Measurements from ENCODE around the gene PARL.

- TF ChIP-seq, protein P1, sequence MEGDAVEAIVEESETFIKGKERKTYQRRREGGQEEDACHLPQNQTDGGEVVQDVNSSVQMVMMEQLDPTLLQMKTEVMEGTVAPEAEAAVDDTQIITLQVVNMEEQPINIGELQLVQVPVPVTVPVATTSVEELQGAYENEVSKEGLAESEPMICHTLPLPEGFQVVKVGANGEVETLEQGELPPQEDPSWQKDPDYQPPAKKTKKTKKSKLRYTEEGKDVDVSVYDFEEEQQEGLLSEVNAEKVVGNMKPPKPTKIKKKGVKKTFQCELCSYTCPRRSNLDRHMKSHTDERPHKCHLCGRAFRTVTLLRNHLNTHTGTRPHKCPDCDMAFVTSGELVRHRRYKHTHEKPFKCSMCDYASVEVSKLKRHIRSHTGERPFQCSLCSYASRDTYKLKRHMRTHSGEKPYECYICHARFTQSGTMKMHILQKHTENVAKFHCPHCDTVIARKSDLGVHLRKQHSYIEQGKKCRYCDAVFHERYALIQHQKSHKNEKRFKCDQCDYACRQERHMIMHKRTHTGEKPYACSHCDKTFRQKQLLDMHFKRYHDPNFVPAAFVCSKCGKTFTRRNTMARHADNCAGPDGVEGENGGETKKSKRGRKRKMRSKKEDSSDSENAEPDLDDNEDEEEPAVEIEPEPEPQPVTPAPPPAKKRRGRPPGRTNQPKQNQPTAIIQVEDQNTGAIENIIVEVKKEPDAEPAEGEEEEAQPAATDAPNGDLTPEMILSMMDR (IDR thresholded peaks at IDR 0.05; ENCODE audit: poor library complexity), result no peak
- TF ChIP-seq EZH2phosphoT487 (IDR thresholded peaks at IDR 0.05; ENCODE audit: low read depth, severe bottlenecking, unreplicated experiment) (no peak), EZH2 (IDR thresholded peaks at IDR 0.05; ENCODE audit: borderline replicate concordance) (no peak)
These were observed 75.4 kb downstream of the PARL start for GRCh38 chr3:183809270-183809669.

Data from hepatocyte (in vitro differentiated cells).